ENCODE measurements around the gene KIRREL3. TPM values are rescaled to one million over a fixed set of nuclear protein-coding genes. Genes with fewer than 3 reads are reported as not detected.

Gene KIRREL3
- total and polyA plus RNA-seq, 10 donors: 0.50 to 5.4 (median 2.0) TPM

DNA sequence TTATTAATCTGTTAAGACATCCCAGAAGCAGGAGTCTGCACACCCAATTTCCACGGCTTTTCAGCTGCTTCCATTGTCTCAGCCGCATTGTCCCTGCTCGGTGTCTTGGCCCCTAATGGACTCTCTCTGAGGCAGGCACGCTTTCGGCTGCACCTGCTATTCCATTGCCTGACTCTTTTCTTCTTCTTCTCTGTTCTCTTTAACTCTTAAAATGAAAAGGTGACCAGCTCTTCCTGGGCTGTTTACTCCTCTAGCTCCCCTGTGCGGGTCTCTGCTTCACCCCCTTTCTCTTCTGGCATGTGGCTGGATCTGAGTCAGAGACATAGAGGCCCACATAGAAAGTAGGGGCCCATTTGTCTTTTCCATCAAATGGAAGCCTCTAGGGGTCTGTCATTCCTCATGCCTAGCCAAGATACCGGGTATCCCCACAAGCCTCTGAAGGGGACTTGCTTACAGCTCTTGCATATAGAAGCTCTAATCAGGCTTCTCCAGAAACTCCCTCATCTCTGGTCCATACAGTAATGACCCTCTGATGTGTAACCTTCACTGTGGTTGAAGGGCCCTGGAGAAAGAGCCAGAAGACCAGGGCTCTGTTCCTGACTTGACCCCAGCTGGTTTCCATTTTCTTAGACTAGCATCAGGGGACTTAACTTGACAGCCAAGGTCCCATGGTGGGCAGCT, 401.2 kb downstream of the KIRREL3 start:
- H3K27ac ChIP-seq: no peak overlapping the region
- H3K4me3 ChIP-seq: no peak overlapping the region
- DNase-seq: no peak
- H3K9me3 ChIP-seq: peaks cover 0 to 5% (median 0%) of the 10 kb centered on the region in 8 donors
- no peaks in the 10 kb centered on the region for H3K36me3 ChIP-seq
- WGBS, 5 donors: 87 to 90% (median 89%) methylated on average over 7 of the region's 7 CpGs
- no peaks in the 10 kb centered on the region for H3K4me1 ChIP-seq
- peaks cover 0 to 38% (median 0%) of the 10 kb centered on the region in 7 donors for H3K27me3 ChIP-seq (replicated peaks in 1 of 7)
- TF ChIP-seq POLR2A (IDR thresholded peaks at IDR 0.05): no peak
- TF ChIP-seq, protein P1, sequence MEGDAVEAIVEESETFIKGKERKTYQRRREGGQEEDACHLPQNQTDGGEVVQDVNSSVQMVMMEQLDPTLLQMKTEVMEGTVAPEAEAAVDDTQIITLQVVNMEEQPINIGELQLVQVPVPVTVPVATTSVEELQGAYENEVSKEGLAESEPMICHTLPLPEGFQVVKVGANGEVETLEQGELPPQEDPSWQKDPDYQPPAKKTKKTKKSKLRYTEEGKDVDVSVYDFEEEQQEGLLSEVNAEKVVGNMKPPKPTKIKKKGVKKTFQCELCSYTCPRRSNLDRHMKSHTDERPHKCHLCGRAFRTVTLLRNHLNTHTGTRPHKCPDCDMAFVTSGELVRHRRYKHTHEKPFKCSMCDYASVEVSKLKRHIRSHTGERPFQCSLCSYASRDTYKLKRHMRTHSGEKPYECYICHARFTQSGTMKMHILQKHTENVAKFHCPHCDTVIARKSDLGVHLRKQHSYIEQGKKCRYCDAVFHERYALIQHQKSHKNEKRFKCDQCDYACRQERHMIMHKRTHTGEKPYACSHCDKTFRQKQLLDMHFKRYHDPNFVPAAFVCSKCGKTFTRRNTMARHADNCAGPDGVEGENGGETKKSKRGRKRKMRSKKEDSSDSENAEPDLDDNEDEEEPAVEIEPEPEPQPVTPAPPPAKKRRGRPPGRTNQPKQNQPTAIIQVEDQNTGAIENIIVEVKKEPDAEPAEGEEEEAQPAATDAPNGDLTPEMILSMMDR (IDR thresholded peaks at IDR 0.05 in 8 of 11, conservative IDR thresholded peaks at IDR 0.05 in 3 of 11): no peak
- no peak for TF ChIP-seq POLR2AphosphoS5 (IDR thresholded peaks at IDR 0.05)
- intact Hi-C loops (cut with DNase I; ENCODE audit: low total_unique reads): no loop called here

DNA sequence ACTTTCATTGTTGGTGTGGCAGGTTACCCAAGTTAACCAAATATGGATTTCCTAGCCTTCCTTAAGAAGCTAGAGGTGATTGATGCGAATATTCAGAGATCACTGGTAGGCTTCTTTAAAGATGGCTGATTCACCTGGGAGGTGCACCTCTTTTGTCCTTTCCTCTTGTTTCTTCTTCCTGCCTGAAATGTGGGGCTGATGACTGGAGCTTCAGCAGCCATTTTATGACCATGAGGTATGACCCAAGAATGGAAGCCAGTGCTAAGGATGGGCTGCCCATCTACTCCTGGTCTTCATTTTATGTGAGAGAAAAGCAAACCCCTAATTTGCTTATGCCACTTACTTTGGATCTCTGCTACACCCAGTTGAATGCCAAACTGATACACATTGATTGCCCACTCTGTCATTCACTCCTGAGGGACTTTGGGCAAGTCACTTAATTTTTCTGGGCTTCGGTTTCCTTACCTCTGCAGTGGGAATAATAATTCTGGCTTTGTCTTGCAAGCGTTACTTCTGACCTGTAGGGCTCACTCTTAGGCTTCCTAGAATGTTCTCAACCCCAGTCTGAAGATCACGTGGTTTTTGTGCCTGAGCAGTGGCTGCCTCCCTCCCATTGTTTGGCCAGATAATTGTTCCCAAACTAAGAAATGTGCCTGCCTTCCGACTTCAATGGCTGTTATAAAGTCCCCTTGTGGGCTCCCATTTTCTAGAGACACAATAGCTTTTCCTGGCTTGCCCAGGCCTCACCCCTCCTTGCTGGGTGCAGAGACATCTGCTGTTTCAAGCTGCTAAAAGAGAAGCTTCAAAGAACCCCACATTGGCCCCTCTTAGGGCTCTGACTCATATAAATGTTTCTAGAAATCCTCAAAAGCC, 402.0 kb downstream of the KIRREL3 start:
- TF ChIP-seq, protein P1 (IDR thresholded peaks at IDR 0.05 in 8 of 11, conservative IDR thresholded peaks at IDR 0.05 in 3 of 11): no peak
- TF ChIP-seq POLR2A (IDR thresholded peaks at IDR 0.05) (no peak), POLR2AphosphoS5 (IDR thresholded peaks at IDR 0.05) (no peak)
- peaks cover 0 to 5% (median 0%) of the 10 kb centered on the region in 8 donors for H3K9me3 ChIP-seq
- no peaks in the 10 kb centered on the region for H3K36me3 ChIP-seq
- WGBS, 5 donors: 67 to 76% (median 72%) methylated on average over 5 of the region's 5 CpGs
- H3K27ac ChIP-seq: no peak overlapping the region
- intact Hi-C loops (cut with DNase I; ENCODE audit: low total_unique reads): no loop called here
- H3K27me3 ChIP-seq (replicated peaks in 1 of 7): peaks cover 0 to 30% (median 0%) of the 10 kb centered on the region in 7 donors
- no peaks in the 10 kb centered on the region for H3K4me1 ChIP-seq
- no peak for DNase-seq
- H3K4me3 ChIP-seq: no peak overlapping the region

DNA sequence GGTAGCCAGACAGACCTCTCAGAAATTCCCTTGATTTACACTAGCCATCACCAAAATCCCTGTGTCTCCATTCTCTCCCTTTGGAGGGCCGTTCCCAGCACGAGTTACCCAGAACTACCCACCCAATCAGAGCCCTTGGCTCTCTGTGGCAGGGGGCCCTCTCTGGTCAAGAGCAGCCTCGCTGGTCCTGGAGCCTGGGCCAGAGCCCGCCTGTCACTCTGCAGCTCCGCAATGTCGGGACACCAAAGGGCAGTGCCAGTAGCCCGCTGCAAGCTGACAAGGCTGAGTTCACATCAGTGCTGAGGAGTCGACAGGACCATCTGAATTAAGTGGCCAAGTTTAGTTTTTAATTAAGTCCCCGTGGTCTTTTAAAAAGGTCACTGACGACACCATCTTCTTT, 403.5 kb downstream of the KIRREL3 start:
- DNase-seq: peak; percentile 62
- intact Hi-C loops (cut with DNase I; ENCODE audit: low total_unique reads): no loop called here
- no peak overlapping the region for H3K27ac ChIP-seq
- no peak for TF ChIP-seq POLR2AphosphoS5 (IDR thresholded peaks at IDR 0.05)
- TF ChIP-seq POLR2A (IDR thresholded peaks at IDR 0.05): no peak
- TF ChIP-seq, protein P1 (IDR thresholded peaks at IDR 0.05 in 8 of 11, conservative IDR thresholded peaks at IDR 0.05 in 3 of 11): no peak
- H3K27me3 ChIP-seq (replicated peaks in 1 of 7): peaks cover 0 to 14% (median 0%) of the 10 kb centered on the region in 7 donors
- H3K9me3 ChIP-seq: peaks cover 0 to 5% (median 0%) of the 10 kb centered on the region in 8 donors
- H3K36me3 ChIP-seq: no peaks in the 10 kb centered on the region
- H3K4me1 ChIP-seq: no peaks in the 10 kb centered on the region
- no peak overlapping the region for H3K4me3 ChIP-seq
- WGBS, 5 donors: 64 to 75% (median 72%) methylated on average over 7 to 10 of the region's 10 CpGs

DNA sequence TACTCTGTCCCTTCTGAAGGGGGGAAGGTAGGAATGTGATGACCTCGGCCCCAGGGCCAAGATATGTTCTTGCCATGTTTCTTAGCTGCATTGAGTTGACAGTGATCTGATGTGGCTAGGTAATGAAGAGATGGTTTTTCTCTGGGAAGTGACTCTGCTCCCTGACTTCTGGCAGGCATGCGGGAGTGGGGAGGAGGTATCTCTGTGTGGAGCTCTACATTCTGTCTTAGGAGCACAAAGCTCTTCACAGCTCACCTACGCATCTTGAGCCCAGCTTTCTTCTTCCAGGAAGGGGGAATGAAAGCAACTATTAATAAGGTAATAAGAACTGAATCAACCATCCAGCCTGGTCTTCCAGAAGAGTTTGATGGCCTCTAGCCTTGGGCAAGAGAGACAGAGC, 404.1 kb downstream of the KIRREL3 start:
- peaks cover 0 to 9% (median 0%) of the 10 kb centered on the region in 7 donors for H3K27me3 ChIP-seq (replicated peaks in 1 of 7)
- 70 to 95% (median 84%) methylated on average over 3 of the region's 3 CpGs for WGBS, 5 donors
- TF ChIP-seq, protein P1 (IDR thresholded peaks at IDR 0.05 in 8 of 11, conservative IDR thresholded peaks at IDR 0.05 in 3 of 11): no peak
- TF ChIP-seq POLR2A (IDR thresholded peaks at IDR 0.05) (no peak), POLR2AphosphoS5 (IDR thresholded peaks at IDR 0.05) (no peak)
- no peaks in the 10 kb centered on the region for H3K36me3 ChIP-seq
- intact Hi-C loops (cut with DNase I; ENCODE audit: low total_unique reads): no loop called here
- no peak overlapping the region for H3K4me3 ChIP-seq
- H3K27ac ChIP-seq: no peak overlapping the region
- DNase-seq: no peak
- no peaks in the 10 kb centered on the region for H3K4me1 ChIP-seq
- H3K9me3 ChIP-seq: peaks cover 0 to 5% (median 0%) of the 10 kb centered on the region in 8 donors
